GM13977 (cell line): ENCODE data around the gene PELI2.

Experiments used
- DNase-seq: peaks from one replicate; pipeline ENCODE4 v3.0.0; 2012; ENCODE audit warnings: low spot score
- in situ Hi-C: fragments of 300-500 bp; cut with MboI; formaldehyde crosslinking; loops from one replicate; pipeline ENCODE4 v1.12.0; 2022; ENCODE audit warnings: low sequenced_read_pairs, low pct_unique_long_range_greater_than_20kb, mixed read lengths, inconsistent platforms; ENCODE audit not compliant: unreplicated experiment
- TF ChIP-seq, protein P1 (sequence below): IDR thresholded peaks from 2 replicates; pipeline ENCODE4 v1.5.1; 2012; ENCODE audit warnings: mild to moderate bottlenecking, control low read depth; ENCODE audit not compliant: insufficient read depth; ENCODE audit errors: extremely low read depth, missing control alignments

The PELI2 gene

GRCh38 chr14:56131004-56131864 lies 13.0 kb downstream of the PELI2 start:
- TF ChIP-seq, protein P1, sequence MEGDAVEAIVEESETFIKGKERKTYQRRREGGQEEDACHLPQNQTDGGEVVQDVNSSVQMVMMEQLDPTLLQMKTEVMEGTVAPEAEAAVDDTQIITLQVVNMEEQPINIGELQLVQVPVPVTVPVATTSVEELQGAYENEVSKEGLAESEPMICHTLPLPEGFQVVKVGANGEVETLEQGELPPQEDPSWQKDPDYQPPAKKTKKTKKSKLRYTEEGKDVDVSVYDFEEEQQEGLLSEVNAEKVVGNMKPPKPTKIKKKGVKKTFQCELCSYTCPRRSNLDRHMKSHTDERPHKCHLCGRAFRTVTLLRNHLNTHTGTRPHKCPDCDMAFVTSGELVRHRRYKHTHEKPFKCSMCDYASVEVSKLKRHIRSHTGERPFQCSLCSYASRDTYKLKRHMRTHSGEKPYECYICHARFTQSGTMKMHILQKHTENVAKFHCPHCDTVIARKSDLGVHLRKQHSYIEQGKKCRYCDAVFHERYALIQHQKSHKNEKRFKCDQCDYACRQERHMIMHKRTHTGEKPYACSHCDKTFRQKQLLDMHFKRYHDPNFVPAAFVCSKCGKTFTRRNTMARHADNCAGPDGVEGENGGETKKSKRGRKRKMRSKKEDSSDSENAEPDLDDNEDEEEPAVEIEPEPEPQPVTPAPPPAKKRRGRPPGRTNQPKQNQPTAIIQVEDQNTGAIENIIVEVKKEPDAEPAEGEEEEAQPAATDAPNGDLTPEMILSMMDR, result no peak
- in situ Hi-C loops, result no loop called here
- no peak for DNase-seq

DNA sequence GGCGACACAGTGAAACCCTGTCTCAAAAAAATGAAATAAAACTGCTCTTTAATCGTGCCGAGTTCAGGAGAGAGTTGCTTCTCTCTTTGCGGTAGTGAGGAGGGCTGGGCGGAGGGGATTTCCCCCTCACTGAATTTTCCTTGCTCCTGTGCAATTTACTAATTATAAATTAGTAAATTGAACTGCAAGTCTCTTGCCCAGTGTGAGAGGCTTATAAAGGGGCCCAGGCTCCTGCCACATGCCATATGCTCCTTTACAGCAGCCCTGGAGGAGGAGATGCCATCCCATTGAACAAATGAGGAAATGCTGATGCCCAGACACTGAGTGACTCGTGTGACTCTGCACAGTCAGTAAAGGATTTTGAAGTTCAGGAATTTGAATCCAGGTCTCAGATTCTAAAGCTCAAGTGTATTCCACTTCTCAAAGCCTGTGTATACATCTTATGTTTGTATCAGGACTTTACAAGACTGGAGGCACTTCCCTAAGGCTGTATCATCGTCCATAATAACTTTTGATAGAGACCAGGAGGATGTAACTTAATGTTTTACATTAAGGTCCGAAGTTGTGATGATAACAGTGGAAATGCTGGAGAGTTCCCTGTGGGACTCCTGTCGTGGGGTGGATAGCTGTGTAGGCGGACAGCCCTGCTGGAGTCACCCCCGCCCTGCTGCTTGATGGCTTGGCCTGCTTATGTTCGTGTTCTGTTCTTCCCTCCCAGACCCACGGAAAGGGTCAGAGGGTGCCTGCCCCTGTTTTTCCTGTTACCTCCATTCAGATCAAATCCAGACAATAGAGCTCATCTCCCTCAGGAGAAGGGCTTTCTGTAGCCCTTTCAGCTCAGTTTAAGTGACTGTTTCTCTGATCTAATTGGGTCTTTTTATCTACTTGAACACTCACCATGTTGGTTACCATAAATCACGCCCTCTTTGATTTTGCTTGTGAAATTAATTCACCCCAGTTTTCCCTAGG lies 13.9 kb downstream of the PELI2 start:
- in situ Hi-C loops, result no loop called here
- TF ChIP-seq, protein P1, result no peak
- DNase-seq, result no peak

DNA sequence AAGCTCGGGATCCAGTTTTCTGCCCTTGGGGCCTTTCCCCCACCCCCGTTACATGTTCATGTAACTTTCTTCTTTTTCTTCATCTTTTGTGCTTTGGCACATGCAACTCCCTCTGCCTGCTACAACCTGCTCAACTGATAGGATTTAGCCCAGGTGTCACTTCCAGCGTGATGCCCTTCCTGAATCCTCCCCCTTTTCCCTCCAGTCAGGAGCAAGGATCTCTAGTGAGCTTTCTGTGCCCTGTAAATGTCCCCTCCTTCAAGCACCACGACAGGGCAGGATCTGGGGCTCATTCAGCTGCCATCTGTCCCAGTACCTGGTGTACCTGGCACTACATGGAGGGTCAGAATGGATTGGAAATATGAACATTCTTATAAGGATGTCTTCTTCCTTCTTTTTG lies 15.3 kb downstream of the PELI2 start:
- in situ Hi-C loops, result no loop called here
- TF ChIP-seq, protein P1, result no peak
- DNase-seq, result no peak

DNA sequence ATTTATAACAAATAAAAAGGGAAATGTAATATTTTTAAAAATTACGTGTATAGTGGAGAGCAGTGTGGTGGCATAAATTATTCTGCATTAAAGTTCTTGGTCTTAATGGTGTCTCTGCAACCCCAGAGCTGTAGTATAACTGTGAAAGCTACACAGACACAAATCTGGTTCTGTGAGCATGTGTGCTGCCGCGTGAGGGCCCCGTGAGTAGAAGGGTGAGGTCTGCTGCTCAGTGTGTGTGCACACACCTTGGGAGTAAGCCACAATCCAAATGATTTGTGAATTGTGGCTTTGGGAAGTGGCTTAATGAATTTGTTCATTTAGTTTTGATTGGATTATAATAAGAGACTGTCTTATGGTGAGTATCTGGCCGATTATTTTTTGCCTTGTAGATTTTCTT lies 16.8 kb downstream of the PELI2 start:
- no peak for DNase-seq
- in situ Hi-C loops, result no loop called here
- TF ChIP-seq, protein P1, result no peak

DNA sequence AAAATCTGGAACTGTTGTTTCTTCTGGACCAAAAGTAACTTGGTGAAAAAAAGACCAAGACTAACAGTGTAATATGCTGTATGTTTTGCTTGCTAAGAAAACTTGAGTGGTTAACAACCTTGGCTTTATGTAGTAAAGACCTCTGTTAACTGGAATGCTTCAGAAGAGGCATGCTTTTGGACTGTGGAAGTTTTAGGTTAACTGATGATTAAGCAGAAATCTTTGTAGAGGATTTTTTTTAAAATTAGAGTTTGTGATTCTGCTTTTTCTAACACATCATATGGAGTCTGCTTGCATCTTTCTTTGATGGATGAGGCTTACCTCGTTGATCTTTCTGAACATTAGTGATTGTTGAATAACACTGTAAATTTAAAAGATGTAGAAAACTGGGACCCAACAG lies 17.5 kb downstream of the PELI2 start:
- TF ChIP-seq, protein P1, result no peak
- DNase-seq, result no peak
- in situ Hi-C loops, result no loop called here

DNA sequence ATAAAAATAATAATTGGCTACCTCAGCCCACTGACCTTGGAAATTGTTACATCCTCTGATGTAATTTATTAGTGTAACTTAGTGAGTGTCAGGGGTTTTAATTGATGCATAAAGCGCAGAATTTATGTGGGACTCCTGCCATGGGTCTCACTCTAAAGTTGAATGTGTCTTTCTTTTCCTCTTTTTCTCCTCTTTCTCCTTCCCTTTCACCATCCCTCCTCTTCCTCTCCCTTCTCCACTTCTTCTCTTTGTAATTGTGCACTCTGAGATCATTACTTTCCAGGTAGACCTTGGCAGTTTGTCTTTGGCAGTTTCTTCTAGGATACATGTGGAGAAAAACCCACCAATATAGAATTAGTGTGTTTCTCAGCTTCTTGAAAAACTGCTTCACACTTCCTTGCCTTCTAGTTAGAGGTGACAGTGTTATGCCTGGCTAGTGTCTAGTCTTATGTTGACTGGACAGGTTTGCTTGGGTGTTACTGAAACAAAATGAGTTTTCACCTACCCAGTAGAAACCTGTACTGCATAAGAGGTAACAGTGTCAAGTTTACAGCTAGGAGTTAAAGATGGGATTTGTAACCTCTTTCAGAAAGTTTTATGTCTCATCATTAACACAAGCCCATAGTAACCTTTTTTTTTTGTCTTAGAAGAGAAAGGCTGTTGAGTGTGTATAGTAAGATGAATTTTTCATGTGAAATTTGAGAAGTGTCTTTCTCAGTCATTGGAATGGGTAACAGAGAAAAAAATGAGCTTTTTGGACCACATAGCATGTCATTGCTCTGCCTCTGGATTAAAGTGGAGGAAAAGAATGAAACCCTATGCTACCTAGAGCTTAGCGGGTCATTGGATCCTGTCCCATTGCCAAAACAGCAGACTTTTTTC lies 18.6 kb downstream of the PELI2 start:
- DNase-seq, result no peak
- in situ Hi-C loops, result no loop called here
- TF ChIP-seq, protein P1, result no peak
